SU-DHL-6 (cell line): ENCODE measurements around the gene GPR87.

Source experiments
- EZH2phosphoT487 ChIP-seq: fragments of 200-600 bp; sonication (generic), shearing (Covaris generic); conservative IDR thresholded peaks from 2 replicates; pipeline ENCODE4 v1.6.1; 2018; ENCODE audit warnings: mild to moderate bottlenecking, antibody characterized with exemption, low read length, moderate library complexity, mixed read lengths
- TF ChIP-seq, protein P1 (sequence below): fragments of 200-600 bp; sonication (generic); IDR thresholded peaks from one replicate; pipeline ENCODE4 v1.5.1; 2017; ENCODE audit warnings: antibody characterized with exemption, mild to moderate bottlenecking, low read length, moderate library complexity; ENCODE audit not compliant: insufficient read depth, poor library complexity, severe bottlenecking

DNA sequence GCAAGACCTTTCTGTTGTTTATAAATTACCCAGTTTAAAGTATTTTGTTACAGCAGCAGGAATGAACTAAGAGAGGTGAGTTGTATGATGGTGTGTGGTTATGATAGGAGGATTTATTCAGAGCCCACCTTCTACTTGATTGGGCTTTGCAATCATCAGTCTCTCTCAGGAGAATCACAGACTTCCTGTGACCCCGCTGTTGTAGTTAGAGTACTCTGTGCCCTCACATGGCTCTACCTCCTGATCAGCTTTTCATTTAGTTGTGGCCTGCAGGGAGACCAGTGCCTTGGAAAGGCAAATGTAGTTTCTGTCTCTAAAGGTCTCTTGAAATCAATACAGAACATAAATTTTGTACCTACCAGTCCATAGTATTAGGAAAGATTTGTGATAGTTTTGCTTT lies 30.7 kb downstream of the GPR87 start:
- TF ChIP-seq, protein P1, sequence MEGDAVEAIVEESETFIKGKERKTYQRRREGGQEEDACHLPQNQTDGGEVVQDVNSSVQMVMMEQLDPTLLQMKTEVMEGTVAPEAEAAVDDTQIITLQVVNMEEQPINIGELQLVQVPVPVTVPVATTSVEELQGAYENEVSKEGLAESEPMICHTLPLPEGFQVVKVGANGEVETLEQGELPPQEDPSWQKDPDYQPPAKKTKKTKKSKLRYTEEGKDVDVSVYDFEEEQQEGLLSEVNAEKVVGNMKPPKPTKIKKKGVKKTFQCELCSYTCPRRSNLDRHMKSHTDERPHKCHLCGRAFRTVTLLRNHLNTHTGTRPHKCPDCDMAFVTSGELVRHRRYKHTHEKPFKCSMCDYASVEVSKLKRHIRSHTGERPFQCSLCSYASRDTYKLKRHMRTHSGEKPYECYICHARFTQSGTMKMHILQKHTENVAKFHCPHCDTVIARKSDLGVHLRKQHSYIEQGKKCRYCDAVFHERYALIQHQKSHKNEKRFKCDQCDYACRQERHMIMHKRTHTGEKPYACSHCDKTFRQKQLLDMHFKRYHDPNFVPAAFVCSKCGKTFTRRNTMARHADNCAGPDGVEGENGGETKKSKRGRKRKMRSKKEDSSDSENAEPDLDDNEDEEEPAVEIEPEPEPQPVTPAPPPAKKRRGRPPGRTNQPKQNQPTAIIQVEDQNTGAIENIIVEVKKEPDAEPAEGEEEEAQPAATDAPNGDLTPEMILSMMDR, result no peak
- no peak for TF ChIP-seq EZH2phosphoT487
